A549 (cell line): ENCODE results near the gene CABP1. TPM values are rescaled to one million over a fixed set of nuclear protein-coding genes. Genes with fewer than 3 reads are reported as not detected.

Experiments
- ATAC-seq, 2 experiments: fragments of 200-7000 bp in 1 of 2; fragments of >200 bp in 1 of 2; cut with Nextera tagmentation in 1 of 2; cut with Tn5 transposase in 1 of 2; 3 replicates each; pipeline versions ENCODE4 v1.8.0 to v1.9.1; 2018 to 2020; ENCODE audit warnings: mild to moderate bottlenecking in 1 of 2, moderate library complexity in 1 of 2
- CTCF ChIA-PET: fragments of 300-600 bp; sonication (Branson Sonifier 250); formaldehyde crosslinking; extraction: SDS; loops from one replicate; lab custom pipeline; 2021; ENCODE audit warnings: antibody characterized with exemption, inconsistent platforms; lab: Yijun Ruan, JAX
- POLR2A ChIA-PET: fragments of 350-600 bp; formaldehyde crosslinking; extraction: SDS; loops from one replicate; lab custom pipeline; 2021; ENCODE audit warnings: antibody characterized with exemption, inconsistent platforms; lab: Yijun Ruan, JAX
- DNase-seq, 2 experiments: peaks; one replicate each; pipeline versions ENCODE4 v3.0.0 to v3.0.0-alpha.2; 2011 to 2016; ENCODE audit warnings: low read depth in 1 of 2, low spot score in 1 of 2
- FAIRE-seq: peaks from 2 replicates; lab custom pipeline; 2011; peaks lifted over from hg19 to GRCh38; lab: Jason Lieb, UNC
- H3K27ac ChIP-seq, 2 experiments: fragments of >200 bp; sonication (Bioruptor Twin); formaldehyde crosslinking; 3 replicates each; pipeline ENCODE4 v1.5.1; 2016 to 2017
- H3K4me1 ChIP-seq: fragments of >200 bp; sonication (Bioruptor Twin); formaldehyde crosslinking; 3 replicates; pipeline ENCODE4 v1.6.1; 2016
- H3K4me2 ChIP-seq: fragments of >200 bp; sonication (Bioruptor Twin); formaldehyde crosslinking; 3 replicates; pipeline ENCODE4 v1.6.1; 2016
- H3K4me3 ChIP-seq: fragments of >200 bp; sonication (Bioruptor Twin); formaldehyde crosslinking; 3 replicates; pipeline ENCODE4 v1.5.1; 2016
- H3K9me3 ChIP-seq: fragments of >200 bp; sonication (Bioruptor Twin); formaldehyde crosslinking; 3 replicates; pipeline ENCODE4 v1.6.1; 2016
- CBX2 ChIP-seq: fragments of 200-600 bp; sonication (generic); IDR thresholded peaks from 2 replicates; pipeline ENCODE4 v1.6.1; 2016; ENCODE audit warnings: low read depth, mild to moderate bottlenecking, borderline replicate concordance
- E2F6 ChIP-seq: IDR thresholded peaks from 2 replicates; pipeline ENCODE4 v1.6.1; 2012; ENCODE audit warnings: low read depth, borderline replicate concordance
- FOXS1 ChIP-seq: fragments of 250-450 bp; sonication (Bioruptor Pico); IDR thresholded peaks from 2 replicates; pipeline ENCODE4 v1.5.0; 2020; ENCODE audit warnings: mild to moderate bottlenecking, moderate library complexity
- KDM5A ChIP-seq: fragments of 200-600 bp; sonication (generic); IDR thresholded peaks from 2 replicates; pipeline ENCODE4 v1.6.1; 2016; ENCODE audit warnings: antibody characterized with exemption, mild to moderate bottlenecking
- USF2 ChIP-seq: fragments of 450-650 bp; IDR thresholded peaks from 2 replicates; pipeline ENCODE4 v1.6.1; 2014; ENCODE audit warnings: antibody characterized with exemption
- ZSCAN20 ChIP-seq: fragments of 250-450 bp; sonication (Bioruptor Pico); IDR thresholded peaks from 2 replicates; pipeline ENCODE4 v1.8.0; 2022; ENCODE audit warnings: mild to moderate bottlenecking, moderate library complexity
- WGBS: methylation state at CpG from one replicate; pipeline ENCODE4 v1.1.6; 2017; ENCODE audit errors: missing lambda C conversion rate; 5-methylcytosine and 5-hydroxymethylcytosine counted together
- polyA plus RNA-seq, 4 experiments: library from polyadenylated mRNA; depleted of rRNA in 3 of 4; stranded (reverse); fragments of >200 nt; fragmentation: RNase III in 1 of 4; extraction: RNeasy Plus Mini Kit Qiagen cat#74134 plus additional on column Dnase treatment in 1 of 4; gene quantifications; 2 replicates in 3 of 4; 3 replicates in 1 of 4; pipeline ENCODE4 v1.2.3, GENCODE V29; 2011 to 2017
- TF ChIP-seq, protein P1 (sequence below): fragments of 250-450 bp; sonication (Bioruptor Pico); IDR thresholded peaks from 2 replicates; pipeline ENCODE4 v1.5.0; 2021; ENCODE audit warnings: mild to moderate bottlenecking, moderate library complexity, borderline replicate concordance
- TF ChIP-seq, protein P2 (sequence below): IDR thresholded peaks from 2 replicates; pipeline ENCODE4 v1.6.1; 2012
- TF ChIP-seq, protein P3 (sequence below): fragments of 200-600 bp; sonication (generic); IDR thresholded peaks from 2 replicates; pipeline ENCODE4 v1.6.1; 2016; ENCODE audit warnings: antibody characterized with exemption, mild to moderate bottlenecking, moderate library complexity
- TF ChIP-seq, protein P4 (sequence below): fragments of >200 bp; sonication (Bioruptor Twin); formaldehyde crosslinking; IDR thresholded peaks from 3 replicates; pipeline ENCODE4 v1.5.1; 2016

CABP1 gene
- polyA plus RNA-seq, 2 of the 4 experiments (the other 2 are of a cell fraction): 0.15 to 0.22 TPM

- TF ChIP-seq, protein P1, sequence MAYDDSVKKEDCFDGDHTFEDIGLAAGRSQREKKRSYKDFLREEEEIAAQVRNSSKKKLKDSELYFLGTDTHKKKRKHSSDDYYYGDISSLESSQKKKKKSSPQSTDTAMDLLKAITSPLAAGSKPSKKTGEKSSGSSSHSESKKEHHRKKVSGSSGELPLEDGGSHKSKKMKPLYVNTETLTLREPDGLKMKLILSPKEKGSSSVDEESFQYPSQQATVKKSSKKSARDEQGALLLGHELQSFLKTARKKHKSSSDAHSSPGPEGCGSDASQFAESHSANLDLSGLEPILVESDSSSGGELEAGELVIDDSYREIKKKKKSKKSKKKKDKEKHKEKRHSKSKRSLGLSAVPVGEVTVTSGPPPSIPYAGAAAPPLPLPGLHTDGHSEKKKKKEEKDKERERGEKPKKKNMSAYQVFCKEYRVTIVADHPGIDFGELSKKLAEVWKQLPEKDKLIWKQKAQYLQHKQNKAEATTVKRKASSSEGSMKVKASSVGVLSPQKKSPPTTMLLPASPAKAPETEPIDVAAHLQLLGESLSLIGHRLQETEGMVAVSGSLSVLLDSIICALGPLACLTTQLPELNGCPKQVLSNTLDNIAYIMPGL (CRISPR knock-in tag): no peak
- no peak for TF ChIP-seq ZSCAN20
- TF ChIP-seq FOXS1 (CRISPR knock-in tag): no peak
- TF ChIP-seq, protein P2, sequence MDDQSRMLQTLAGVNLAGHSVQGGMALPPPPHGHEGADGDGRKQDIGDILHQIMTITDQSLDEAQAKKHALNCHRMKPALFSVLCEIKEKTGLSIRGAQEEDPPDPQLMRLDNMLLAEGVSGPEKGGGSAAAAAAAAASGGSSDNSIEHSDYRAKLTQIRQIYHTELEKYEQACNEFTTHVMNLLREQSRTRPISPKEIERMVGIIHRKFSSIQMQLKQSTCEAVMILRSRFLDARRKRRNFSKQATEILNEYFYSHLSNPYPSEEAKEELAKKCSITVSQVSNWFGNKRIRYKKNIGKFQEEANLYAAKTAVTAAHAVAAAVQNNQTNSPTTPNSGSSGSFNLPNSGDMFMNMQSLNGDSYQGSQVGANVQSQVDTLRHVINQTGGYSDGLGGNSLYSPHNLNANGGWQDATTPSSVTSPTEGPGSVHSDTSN: no peak
- no peak for TF ChIP-seq E2F6
- TF ChIP-seq, protein P3, sequence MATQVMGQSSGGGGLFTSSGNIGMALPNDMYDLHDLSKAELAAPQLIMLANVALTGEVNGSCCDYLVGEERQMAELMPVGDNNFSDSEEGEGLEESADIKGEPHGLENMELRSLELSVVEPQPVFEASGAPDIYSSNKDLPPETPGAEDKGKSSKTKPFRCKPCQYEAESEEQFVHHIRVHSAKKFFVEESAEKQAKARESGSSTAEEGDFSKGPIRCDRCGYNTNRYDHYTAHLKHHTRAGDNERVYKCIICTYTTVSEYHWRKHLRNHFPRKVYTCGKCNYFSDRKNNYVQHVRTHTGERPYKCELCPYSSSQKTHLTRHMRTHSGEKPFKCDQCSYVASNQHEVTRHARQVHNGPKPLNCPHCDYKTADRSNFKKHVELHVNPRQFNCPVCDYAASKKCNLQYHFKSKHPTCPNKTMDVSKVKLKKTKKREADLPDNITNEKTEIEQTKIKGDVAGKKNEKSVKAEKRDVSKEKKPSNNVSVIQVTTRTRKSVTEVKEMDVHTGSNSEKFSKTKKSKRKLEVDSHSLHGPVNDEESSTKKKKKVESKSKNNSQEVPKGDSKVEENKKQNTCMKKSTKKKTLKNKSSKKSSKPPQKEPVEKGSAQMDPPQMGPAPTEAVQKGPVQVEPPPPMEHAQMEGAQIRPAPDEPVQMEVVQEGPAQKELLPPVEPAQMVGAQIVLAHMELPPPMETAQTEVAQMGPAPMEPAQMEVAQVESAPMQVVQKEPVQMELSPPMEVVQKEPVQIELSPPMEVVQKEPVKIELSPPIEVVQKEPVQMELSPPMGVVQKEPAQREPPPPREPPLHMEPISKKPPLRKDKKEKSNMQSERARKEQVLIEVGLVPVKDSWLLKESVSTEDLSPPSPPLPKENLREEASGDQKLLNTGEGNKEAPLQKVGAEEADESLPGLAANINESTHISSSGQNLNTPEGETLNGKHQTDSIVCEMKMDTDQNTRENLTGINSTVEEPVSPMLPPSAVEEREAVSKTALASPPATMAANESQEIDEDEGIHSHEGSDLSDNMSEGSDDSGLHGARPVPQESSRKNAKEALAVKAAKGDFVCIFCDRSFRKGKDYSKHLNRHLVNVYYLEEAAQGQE: no peak
- TF ChIP-seq, protein P4, sequence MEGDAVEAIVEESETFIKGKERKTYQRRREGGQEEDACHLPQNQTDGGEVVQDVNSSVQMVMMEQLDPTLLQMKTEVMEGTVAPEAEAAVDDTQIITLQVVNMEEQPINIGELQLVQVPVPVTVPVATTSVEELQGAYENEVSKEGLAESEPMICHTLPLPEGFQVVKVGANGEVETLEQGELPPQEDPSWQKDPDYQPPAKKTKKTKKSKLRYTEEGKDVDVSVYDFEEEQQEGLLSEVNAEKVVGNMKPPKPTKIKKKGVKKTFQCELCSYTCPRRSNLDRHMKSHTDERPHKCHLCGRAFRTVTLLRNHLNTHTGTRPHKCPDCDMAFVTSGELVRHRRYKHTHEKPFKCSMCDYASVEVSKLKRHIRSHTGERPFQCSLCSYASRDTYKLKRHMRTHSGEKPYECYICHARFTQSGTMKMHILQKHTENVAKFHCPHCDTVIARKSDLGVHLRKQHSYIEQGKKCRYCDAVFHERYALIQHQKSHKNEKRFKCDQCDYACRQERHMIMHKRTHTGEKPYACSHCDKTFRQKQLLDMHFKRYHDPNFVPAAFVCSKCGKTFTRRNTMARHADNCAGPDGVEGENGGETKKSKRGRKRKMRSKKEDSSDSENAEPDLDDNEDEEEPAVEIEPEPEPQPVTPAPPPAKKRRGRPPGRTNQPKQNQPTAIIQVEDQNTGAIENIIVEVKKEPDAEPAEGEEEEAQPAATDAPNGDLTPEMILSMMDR: no peak
- TF ChIP-seq CBX2: no peak
- TF ChIP-seq, all 56 proteins: peak for 0
Measured at GRCh38 chr12:120650233-120650690, 9.8 kb downstream of the CABP1 start (continued).

DNA sequence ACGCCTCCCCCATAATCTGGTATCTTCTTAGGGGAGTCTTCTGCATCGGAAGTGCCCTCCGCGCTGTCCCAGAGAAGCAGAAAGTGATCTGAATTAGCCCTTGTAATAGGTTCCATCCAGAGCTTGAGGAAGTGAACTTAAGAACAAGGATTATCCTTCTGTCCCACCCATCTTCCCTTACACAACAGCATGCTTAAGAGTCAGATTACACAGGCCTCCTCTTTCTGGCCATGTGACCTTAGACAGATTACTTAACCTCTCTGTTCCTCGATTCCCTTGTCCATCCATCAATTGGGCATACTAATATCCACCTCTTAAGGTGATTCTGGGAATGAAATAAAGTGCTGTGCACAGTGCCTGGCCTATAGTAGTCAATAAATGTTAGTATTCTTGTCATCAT, 11.4 kb downstream of the CABP1 start:
- no peaks in the 10 kb centered on the region for H3K9me3 ChIP-seq
- peak; percentile 13; the same call in 1 of the 2 replicates for TF ChIP-seq USF2
- TF ChIP-seq KDM5A: no peak
- ChIA-PET CTCF (interaction anchor here (0.7 to 11.2 kb wide), 5 partner anchors 8 to 72 kb away, joined by 3 to 155 read pairs (median 4); partner anchors contain the start of gene POP5), POLR2A (no interaction called here)
- H3K4me2 ChIP-seq: no peak overlapping the region
- H3K27ac ChIP-seq: no peak overlapping the region
- DNase-seq (peak in 1 of 2 experiments; percentile 49), FAIRE-seq (no peak), ATAC-seq (no peak)
- H3K4me3 ChIP-seq: no peak overlapping the region
- peaks cover 16% of the 10 kb centered on the region; the same call in 2 of the 3 replicates for H3K4me1 ChIP-seq
- WGBS: 79% methylated on average over 5 of the region's 5 CpGs
